IMR-90 (cell line): ENCODE data around the gene THEM4. TPM values are rescaled to one million over a fixed set of nuclear protein-coding genes. Genes with fewer than 3 reads are reported as not detected.
A peak's percentile ranks its signal among the peaks of the same experiment; 100 is the strongest.

Source experiments
- ATAC-seq: fragments of 200-7000 bp; cut with Tn5 transposase; 2 replicates; pipeline ENCODE4 v1.9.1; 2020; ENCODE audit warnings: low read depth, mild to moderate bottlenecking, moderate library complexity
- BruUV-seq: library from RNA; stranded (reverse); fragments of 400-500 nt; replicated peaks from 2 replicates; lab custom pipeline; 2021; lab: Mats Ljungman, UMichigan
- CTCF ChIA-PET: fragments of 300-600 bp; formaldehyde crosslinking; extraction: SDS; loops from one replicate; lab custom pipeline; 2021; ENCODE audit warnings: antibody characterized with exemption; lab: Yijun Ruan, JAX
- POLR2A ChIA-PET: fragments of 300-600 bp; sonication (Branson Sonifier 250); formaldehyde crosslinking; loops from one replicate; lab custom pipeline; 2022; ENCODE audit warnings: antibody characterized with exemption; ENCODE audit not compliant: unreplicated experiment; lab: Charles Lee
- DNase-seq: peaks from one replicate; pipeline ENCODE4 v3.0.0; 2013
- H2AFZ ChIP-seq: replicated peaks from 2 replicates; pipeline ENCODE3; 2013; ENCODE audit warnings: low read length, mild to moderate bottlenecking; ENCODE audit not compliant: poor library complexity
- H2AK5ac ChIP-seq: 2 replicates; pipeline ENCODE4 v1.6.1; 2013; ENCODE audit warnings: low read depth, low read length, inconsistent platforms
- H2AK9ac ChIP-seq: replicated peaks from 2 replicates; pipeline ENCODE3; 2013; ENCODE audit warnings: mild to moderate bottlenecking, low read depth, low read length, moderate library complexity; ENCODE audit not compliant: poor library complexity
- H2BK120ac ChIP-seq: 2 replicates; pipeline ENCODE4 v1.6.1; 2013; ENCODE audit warnings: low read depth, low read length, inconsistent platforms
- H2BK15ac ChIP-seq: 3 replicates; pipeline ENCODE4 v1.6.1; 2013; ENCODE audit warnings: low read depth, low read length, inconsistent platforms
- H2BK20ac ChIP-seq: 2 replicates; pipeline ENCODE4 v1.6.1; 2013; ENCODE audit warnings: low read depth, mild to moderate bottlenecking, inconsistent platforms, low read length, moderate library complexity
- H2BK5ac ChIP-seq: 2 replicates; pipeline ENCODE4 v1.6.1; 2013; ENCODE audit warnings: mild to moderate bottlenecking, low read depth, low read length, inconsistent platforms; ENCODE audit not compliant: poor library complexity, severe bottlenecking
- H3K14ac ChIP-seq: replicated peaks from 2 replicates; pipeline ENCODE4 v1.6.1; 2013; ENCODE audit warnings: low read depth, low read length, inconsistent platforms
- H3K18ac ChIP-seq: 2 replicates; pipeline ENCODE4 v1.6.1; 2013; ENCODE audit warnings: low read depth, low read length, control low read depth
- H3K23ac ChIP-seq: 2 replicates; pipeline ENCODE4 v1.6.1; 2013; ENCODE audit warnings: low read depth, low read length, inconsistent platforms
- H3K27ac ChIP-seq: 2 replicates; pipeline ENCODE4 v1.5.1; 2013; ENCODE audit warnings: mild to moderate bottlenecking, control low read depth, low read length; ENCODE audit not compliant: insufficient read depth
- H3K27me3 ChIP-seq: 2 replicates; pipeline ENCODE4 v1.6.1; 2013; ENCODE audit warnings: low read length; ENCODE audit not compliant: control insufficient read depth, insufficient read depth
- H3K36me3 ChIP-seq: 2 replicates; pipeline ENCODE4 v1.6.1; 2013; ENCODE audit warnings: low read length, mixed read lengths; ENCODE audit not compliant: control insufficient read depth, insufficient read depth
- H3K4ac ChIP-seq: 2 replicates; pipeline ENCODE4 v1.6.1; 2013; ENCODE audit warnings: low read depth, low read length, inconsistent platforms
- H3K4me1 ChIP-seq: 2 replicates; pipeline ENCODE4 v1.6.1; 2013; ENCODE audit warnings: low read length, mixed read lengths; ENCODE audit not compliant: control insufficient read depth, insufficient read depth
- H3K4me2 ChIP-seq: 2 replicates; pipeline ENCODE4 v1.6.1; 2013; ENCODE audit warnings: low read depth, mild to moderate bottlenecking, control low read depth, low read length, moderate library complexity
- H3K4me3 ChIP-seq: 2 replicates; pipeline ENCODE4 v1.5.1; 2013; ENCODE audit warnings: low read depth, mild to moderate bottlenecking, control low read depth, low read length, moderate library complexity; ENCODE audit not compliant: insufficient read depth
- H3K56ac ChIP-seq: 2 replicates; pipeline ENCODE4 v1.6.1; 2013; ENCODE audit warnings: low read length, inconsistent platforms; ENCODE audit not compliant: insufficient read depth; ENCODE audit errors: extremely low read depth
- H3K79me1 ChIP-seq, 2 experiments: 2 replicates each; pipeline ENCODE4 v1.6.1; 2013; ENCODE audit warnings: low read length in 2 of 2, inconsistent platforms in 1 of 2, low read depth in 1 of 2
- H3K9ac ChIP-seq: 2 replicates; pipeline ENCODE4 v1.6.1; 2013; ENCODE audit warnings: low read depth, low read length, control low read depth
- H3K9me1 ChIP-seq: 2 replicates; pipeline ENCODE4 v1.6.1; 2013; ENCODE audit warnings: low read length, inconsistent platforms; ENCODE audit not compliant: insufficient read depth
- H3K9me3 ChIP-seq: 2 replicates; pipeline ENCODE4 v1.6.1; 2013; ENCODE audit warnings: low read length; ENCODE audit not compliant: control insufficient read depth, insufficient read depth
- H4K20me1 ChIP-seq: 2 replicates; pipeline ENCODE4 v1.6.1; 2013; ENCODE audit warnings: low read length, inconsistent platforms; ENCODE audit not compliant: insufficient read depth
- H4K5ac ChIP-seq: 2 replicates; pipeline ENCODE4 v1.6.1; 2013; ENCODE audit warnings: mild to moderate bottlenecking, low read depth, low read length, control low read depth
- H4K8ac ChIP-seq, 2 experiments: 2 replicates each; pipeline ENCODE4 v1.6.1; 2013; ENCODE audit warnings: low read depth in 2 of 2, low read length in 2 of 2, control low read depth in 1 of 2, inconsistent platforms in 1 of 2
- H4K91ac ChIP-seq: 2 replicates; pipeline ENCODE4 v1.6.1; 2013; ENCODE audit warnings: low read depth, low read length, inconsistent platforms; ENCODE audit not compliant: insufficient read depth
- CEBPB ChIP-seq: IDR thresholded peaks from 2 replicates; pipeline ENCODE4 v1.6.1; 2012; ENCODE audit warnings: low read depth, low read length, improper control_type of control experiment
- CHD1 ChIP-seq: IDR thresholded peaks from 2 replicates; pipeline ENCODE4 v1.6.1; 2012; ENCODE audit warnings: low read depth, low read length, improper control_type of control experiment
- CTCF ChIP-seq: conservative IDR thresholded peaks from 2 replicates; pipeline ENCODE4 v1.5.1; 2012; ENCODE audit warnings: mild to moderate bottlenecking, low read depth, low read length, improper control_type of control experiment
- FOS ChIP-seq: fragments of 150-350 bp; IDR thresholded peaks from 2 replicates; pipeline ENCODE4 v1.6.1; 2016; ENCODE audit warnings: low read depth, low read length
- MAFK ChIP-seq: IDR thresholded peaks from 2 replicates; pipeline ENCODE4 v1.6.1; 2012; ENCODE audit warnings: low read depth, low read length, improper control_type of control experiment
- MAZ ChIP-seq: IDR thresholded peaks from 2 replicates; pipeline ENCODE4 v1.6.1; 2012; ENCODE audit warnings: low read depth, mild to moderate bottlenecking, low read length, improper control_type of control experiment, moderate library complexity, borderline replicate concordance
- MXI1 ChIP-seq: IDR thresholded peaks from 2 replicates; pipeline ENCODE4 v1.6.1; 2012; ENCODE audit warnings: low read depth, mild to moderate bottlenecking, low read length, moderate library complexity, borderline replicate concordance
- NFE2L2 ChIP-seq: fragments of 150-350 bp; IDR thresholded peaks from 2 replicates; pipeline ENCODE4 v1.6.1; 2016; ENCODE audit warnings: low read depth, mild to moderate bottlenecking, low read length
- RCOR1 ChIP-seq: IDR thresholded peaks from 2 replicates; pipeline ENCODE4 v1.6.1; 2012; ENCODE audit warnings: mild to moderate bottlenecking, low read length, improper control_type of control experiment; ENCODE audit not compliant: insufficient replicate concordance
- RFX5 ChIP-seq: IDR thresholded peaks from 2 replicates; pipeline ENCODE4 v1.8.0; 2012; ENCODE audit warnings: low read depth, mild to moderate bottlenecking, low read length, moderate library complexity
- SMC3 ChIP-seq: fragments of 150-350 bp; IDR thresholded peaks from 2 replicates; pipeline ENCODE4 v1.6.1; 2016; ENCODE audit warnings: low read depth, mild to moderate bottlenecking, antibody characterized with exemption, low read length, moderate library complexity
- USF2 ChIP-seq: fragments of 150-350 bp; IDR thresholded peaks from 2 replicates; pipeline ENCODE4 v1.6.1; 2017; ENCODE audit warnings: mild to moderate bottlenecking, antibody characterized with exemption, low read length, low read depth
- WGBS, 2 experiments: methylation state at CpG; one replicate each; pipeline versions ENCODE4 v1.1.5 to v1.1.7; 2013; ENCODE audit warnings: missing lambda C conversion rate in 2 of 2; ENCODE audit not compliant: insufficient read length in 1 of 2; ENCODE audit errors: extremely low coverage in 2 of 2; 5-methylcytosine and 5-hydroxymethylcytosine counted together
- dilution Hi-C: fragments of 300-500 bp; cut with HindIII; formaldehyde crosslinking; loops from one replicate; pipeline ENCODE4 v1.14.3; 2018; ENCODE audit warnings: low sequenced_read_pairs; ENCODE audit not compliant: unreplicated experiment
- in situ Hi-C: fragments of 300-500 bp; cut with MboI; formaldehyde crosslinking; loops from 3 replicates; pipeline ENCODE4 v1.14.3; 2019; ENCODE audit warnings: low sequenced_read_pairs, inconsistent platforms, mixed read lengths
- intact Hi-C: fragments of 100-400 bp; cut with micrococcal nuclease; formaldehyde crosslinking; loops from 2 replicates; pipeline ENCODE4 v1.10.0; 2022
- polyA plus RNA-seq, 3 experiments: library from polyadenylated mRNA; depleted of rRNA; stranded (reverse); fragments of >200 nt; gene quantifications; 2 replicates each; pipeline ENCODE4 v1.2.3, GENCODE V29; 2012; ENCODE audit warnings: low replicate concordance in 1 of 3
- total RNA-seq: library from RNA; depleted of rRNA; stranded (reverse); fragments of >200 nt; gene quantifications from 2 replicates; pipeline ENCODE4 v1.2.3, GENCODE V29; 2012

THEM4 gene
- total and polyA plus RNA-seq, 2 of the 4 experiments (the other 2 are of a cell fraction) = 7.3 to 15.7 TPM

- Histone ChIP-seq H3K4ac (no peak overlapping the region), H2AK5ac (no peak overlapping the region), H4K20me1 (no peaks in the 10 kb centered on the region), H3K9me3 (no peaks in the 10 kb centered on the region), H4K91ac (no peak overlapping the region), H3K23ac (no peak overlapping the region), H3K14ac (no peak overlapping the region), H3K9ac (no peak overlapping the region), H3K4me2 (no peak overlapping the region), H3K9me1 (peaks cover 4% of the 10 kb centered on the region; the same call in 1 of the 2 replicates), H2BK15ac (no peak overlapping the region), H3K27me3 (peaks cover 16% of the 10 kb centered on the region), H3K18ac (no peak overlapping the region), H3K4me3 (no peak overlapping the region), H4K5ac (no peak overlapping the region), H3K4me1 (peaks cover 1% of the 10 kb centered on the region; the same call in 1 of the 2 replicates), H2BK20ac (no peak overlapping the region), H3K36me3 (no peaks in the 10 kb centered on the region), H3K79me1 (no peaks in the 10 kb centered on the region), H2BK5ac (no peak overlapping the region), H3K27ac (no peak overlapping the region), H2AK9ac (no peak overlapping the region), H2BK120ac (no peak overlapping the region), H3K56ac (no peak overlapping the region), H4K8ac (no peak overlapping the region), H2AFZ (peak overlapping the region; percentile 35)
- dilution Hi-C loops (no loop called here), in situ Hi-C loops (no loop called here), intact Hi-C loops (no loop called here)
- CTCF ChIA-PET = no interaction called here
- DNase-seq (no peak), ATAC-seq (0 out of 2 replicates have a peak, but pooled peaks have one; percentile 16)
- BruUV-seq = no TSS peak
- TF ChIP-seq MXI1 (no peak), CHD1 (no peak), USF2 (no peak), RCOR1 (no peak), FOS (no peak), SMC3 (no peak), MAZ (no peak), MAFK (no peak), RFX5 (no peak), CEBPB (no peak), NFE2L2 (no peak), CTCF (no peak)
- POLR2A ChIA-PET = no interaction called here
- WGBS, 2 experiments = 100% methylated on average over 2 of the region's 6 CpGs; no CpG with 5 or more reads in 1 of the 2 experiments
Measured at GRCh38 chr1:151858886-151859665, 50.2 kb downstream of the THEM4 start.
